Left lung (tissue), 10 donors: Measurements from ENCODE around the gene FGF21. TPM values are rescaled to one million over a fixed set of nuclear protein-coding genes. Genes with fewer than 3 reads are reported as not detected.
"Not testable (repeated sequence)": the region's sequence is repeated elsewhere in the genome, so short reads cannot be mapped to it uniquely, and the experiment has no call there.

ENCODE experiments used
- ATAC-seq: fragments of 200-7000 bp; cut with Tn5 transposase; one replicate; pipeline ENCODE4 v1.9.1; 2020; ENCODE audit warnings: moderate library complexity
- DNase-seq, 4 donors: peaks; one replicate each; pipeline ENCODE4 v3.0.0-alpha.2; 2013 to 2020
- H3K27ac ChIP-seq, 2 donors: fragments of 200-600 bp; sonication (generic) in 1 of 2; one replicate each; pipeline versions ENCODE4 v1.5.0 to v1.8.0; 2020 to 2021
- H3K27me3 ChIP-seq, 2 donors: fragments of 200-600 bp; sonication (generic) in 1 of 2; one replicate each; pipeline versions ENCODE4 v1.5.0 to v1.8.0; 2020 to 2021
- H3K36me3 ChIP-seq, 2 donors: fragments of 200-600 bp; sonication (generic) in 1 of 2; one replicate each; pipeline versions ENCODE4 v1.5.0 to v1.8.0; 2020 to 2021
- H3K4me1 ChIP-seq, 2 donors: fragments of 200-600 bp; one replicate each; pipeline ENCODE4 v1.8.0; 2021
- H3K4me3 ChIP-seq, 2 donors: fragments of 200-600 bp; sonication (generic) in 1 of 2; one replicate each; pipeline versions ENCODE4 v1.5.0 to v1.8.0; 2020 to 2021; ENCODE audit warnings: mild to moderate bottlenecking in 1 of 2
- H3K9me3 ChIP-seq, 2 donors: fragments of 200-600 bp; sonication (generic) in 1 of 2; one replicate each; pipeline versions ENCODE4 v1.5.0 to v1.8.0; 2020 to 2021
- intact Hi-C, 2 donors: fragments of 100-400 bp; cut with DNase I; formaldehyde crosslinking; loops; one replicate each; pipeline versions ENCODE4 v1.11.2 to v1.14.2; 2022
- polyA plus RNA-seq, 6 donors: library from polyadenylated mRNA; unstranded; fragments of 120-200 nt; gene quantifications; one replicate each; pipeline ENCODE4 v1.2.1, GENCODE V29; 2013; ENCODE audit not compliant: insufficient read length in 6 of 6
- total RNA-seq, 2 donors: library from RNA; stranded (reverse); fragmentation: NEBNext Ultra II Directional; extraction: Animal tissue kit (Norgen Biotek cat#: 25700); gene quantifications; one replicate each; pipeline ENCODE4 v1.2.1, GENCODE V29; 2021
- TF ChIP-seq, protein P1 (sequence below), 2 donors: fragments of 200-600 bp; sonication (generic) in 1 of 2; IDR thresholded peaks; one replicate each; pipeline versions ENCODE4 v1.5.0 to v1.8.0; 2021; ENCODE audit warnings: antibody characterized with exemption in 2 of 2
- donor health status: DM: no; HTN: yes; CAD: no.
- donor health status: DM: no; HTN: no; CAD: no.

Gene FGF21
- total and polyA plus RNA-seq, 8 donors = not detected

DNA sequence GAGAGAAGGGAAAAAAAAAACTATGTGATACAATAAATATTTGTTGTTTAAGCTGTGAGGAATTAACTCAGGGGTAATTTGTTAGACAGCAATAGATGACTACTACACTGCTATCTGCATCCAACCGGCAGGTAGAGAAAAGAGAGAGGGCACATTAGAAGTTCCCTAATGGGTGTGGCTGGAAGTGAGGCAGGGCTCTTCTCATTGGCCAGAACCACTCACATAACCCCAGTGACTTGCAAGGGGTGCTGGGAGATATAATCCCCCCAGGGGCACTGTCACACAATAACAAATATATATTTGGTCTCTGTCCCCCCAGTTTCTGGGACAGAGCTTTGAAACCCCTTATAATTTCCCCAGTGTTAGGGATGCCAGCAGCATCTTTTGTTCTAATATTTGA lies 24.3 kb downstream of the FGF21 start:
- no peaks in the 10 kb centered on the region for H3K27me3 ChIP-seq
- no peaks in the 10 kb centered on the region for H3K9me3 ChIP-seq
- DNase-seq (no peak), ATAC-seq (no peak)
- no peak overlapping the region for H3K27ac ChIP-seq
- intact Hi-C loops = no loop called here
- H3K36me3 ChIP-seq = no peaks in the 10 kb centered on the region
- TF ChIP-seq, protein P1, sequence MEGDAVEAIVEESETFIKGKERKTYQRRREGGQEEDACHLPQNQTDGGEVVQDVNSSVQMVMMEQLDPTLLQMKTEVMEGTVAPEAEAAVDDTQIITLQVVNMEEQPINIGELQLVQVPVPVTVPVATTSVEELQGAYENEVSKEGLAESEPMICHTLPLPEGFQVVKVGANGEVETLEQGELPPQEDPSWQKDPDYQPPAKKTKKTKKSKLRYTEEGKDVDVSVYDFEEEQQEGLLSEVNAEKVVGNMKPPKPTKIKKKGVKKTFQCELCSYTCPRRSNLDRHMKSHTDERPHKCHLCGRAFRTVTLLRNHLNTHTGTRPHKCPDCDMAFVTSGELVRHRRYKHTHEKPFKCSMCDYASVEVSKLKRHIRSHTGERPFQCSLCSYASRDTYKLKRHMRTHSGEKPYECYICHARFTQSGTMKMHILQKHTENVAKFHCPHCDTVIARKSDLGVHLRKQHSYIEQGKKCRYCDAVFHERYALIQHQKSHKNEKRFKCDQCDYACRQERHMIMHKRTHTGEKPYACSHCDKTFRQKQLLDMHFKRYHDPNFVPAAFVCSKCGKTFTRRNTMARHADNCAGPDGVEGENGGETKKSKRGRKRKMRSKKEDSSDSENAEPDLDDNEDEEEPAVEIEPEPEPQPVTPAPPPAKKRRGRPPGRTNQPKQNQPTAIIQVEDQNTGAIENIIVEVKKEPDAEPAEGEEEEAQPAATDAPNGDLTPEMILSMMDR (IDR thresholded peaks at IDR 0.05) = no peak
- H3K4me1 ChIP-seq = peaks cover 0 to 22% of the 10 kb centered on the region in 2 donors
- H3K4me3 ChIP-seq = no peak overlapping the region

DNA sequence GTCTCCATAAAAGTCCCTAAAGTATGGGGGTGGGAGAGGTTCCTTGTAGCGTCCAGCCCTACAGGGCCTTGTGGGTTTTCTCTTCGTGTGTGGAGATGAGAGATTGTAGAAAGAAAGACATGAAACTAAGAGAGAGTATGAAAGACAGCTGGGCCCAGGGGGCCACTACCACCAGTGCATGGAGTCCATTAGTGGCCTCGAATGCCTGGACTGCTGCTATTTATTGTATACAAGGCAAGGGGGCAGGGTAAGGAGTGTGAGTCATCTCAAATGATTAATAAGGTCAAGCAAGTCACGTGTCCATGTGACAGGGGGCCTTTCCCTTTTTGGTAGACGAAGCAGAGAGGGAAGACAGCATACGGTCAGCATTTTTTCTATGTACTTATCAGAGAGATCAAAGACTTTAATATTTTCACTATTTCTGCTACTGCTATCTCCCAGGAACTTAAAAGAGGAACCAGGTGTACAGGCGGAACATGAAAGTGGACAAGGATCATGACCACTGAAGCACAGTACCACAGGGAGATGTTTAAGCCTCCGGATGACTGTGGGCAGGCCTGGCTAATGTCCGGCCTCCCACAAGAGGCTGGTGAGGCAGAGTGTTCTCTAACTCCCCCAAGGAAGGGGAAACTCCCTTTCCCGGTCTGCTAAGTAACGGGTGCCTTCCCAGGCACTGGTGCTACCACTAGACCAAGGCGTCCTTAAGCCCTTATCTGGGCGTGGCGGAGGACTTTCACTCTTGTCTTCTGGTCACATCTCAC lies 25.5 kb downstream of the FGF21 start:
- DNase-seq (peak in 1 of 4 donors; percentile 58), ATAC-seq (peak; percentile 12)
- intact Hi-C loops = no loop called here
- Histone ChIP-seq H3K4me3 (no peak overlapping the region), H3K27ac (peak overlapping the region; percentile 64 to 68), H3K9me3 (no peaks in the 10 kb centered on the region), H3K36me3 (no peaks in the 10 kb centered on the region), H3K4me1 (peaks cover 0 to 22% of the 10 kb centered on the region in 2 donors), H3K27me3 (no peaks in the 10 kb centered on the region)
- TF ChIP-seq, protein P1 (IDR thresholded peaks at IDR 0.05) = no peak

GRCh38 chr19:48784527-48784926 lies 29.2 kb downstream of the FGF21 start:
- H3K9me3 ChIP-seq = no peaks in the 10 kb centered on the region
- H3K4me1 ChIP-seq = peaks cover 0 to 22% of the 10 kb centered on the region in 2 donors
- TF ChIP-seq, protein P1 (IDR thresholded peaks at IDR 0.05) = no peak
- H3K4me3 ChIP-seq = no peak overlapping the region
- no peak overlapping the region for H3K27ac ChIP-seq
- no peaks in the 10 kb centered on the region for H3K36me3 ChIP-seq
- no peaks in the 10 kb centered on the region for H3K27me3 ChIP-seq
- DNase-seq (no peak), ATAC-seq (no peak)
- intact Hi-C loops = no loop called here

- H3K4me1 ChIP-seq = peaks cover 0 to 11% of the 10 kb centered on the region in 2 donors
- H3K27me3 ChIP-seq, H3K9me3 ChIP-seq, H3K27ac ChIP-seq, H3K4me3 ChIP-seq, intact Hi-C loops, ATAC-seq, H3K36me3 ChIP-seq: not testable (repeated sequence)
- DNase-seq = peak in 1 of 4 donors; percentile 20
Measured at GRCh38 chr19:48786422-48786821, 31.1 kb downstream of the FGF21 start.

- ATAC-seq, H3K9me3 ChIP-seq, DNase-seq, intact Hi-C loops, H3K4me1 ChIP-seq, H3K4me3 ChIP-seq, H3K27ac ChIP-seq, H3K36me3 ChIP-seq, H3K27me3 ChIP-seq: not testable (repeated sequence)
Measured at GRCh38 chr19:48787331-48787730, 32.0 kb downstream of the FGF21 start.

GRCh38 chr19:48793271-48793670 lies 37.9 kb downstream of the FGF21 start:
- no peak for DNase-seq
- Histone ChIP-seq H3K27me3 (no peaks in the 10 kb centered on the region), H3K4me1 (peaks cover 0 to 8% of the 10 kb centered on the region in 2 donors), H3K36me3 (no peaks in the 10 kb centered on the region), H3K4me3 (no peak overlapping the region), H3K27ac (no peak overlapping the region), H3K9me3 (no peaks in the 10 kb centered on the region)
- intact Hi-C loops = loop anchor here (5.0 to 10.0 kb wide), 2 partner anchors 44 to 52 kb away; partner anchors contain the start of gene HSD17B14 (in 1 of the 2)
- TF ChIP-seq, protein P1 (IDR thresholded peaks at IDR 0.05) = no peak
- ATAC-seq = no peak
